Gastrocnemius medialis (tissue), 4 donors: ENCODE measurements around the gene OBSCN. TPM values are rescaled to one million over a fixed set of nuclear protein-coding genes. Genes with fewer than 3 reads are reported as not detected.

Experiments
- ATAC-seq, 2 donors: fragments of 150-250 bp; one replicate each; pipeline ENCODE4 v1.9.1; 2016
- DNase-seq, 2 donors: peaks; one replicate each; pipeline ENCODE4 v3.0.0-alpha.2; 2019
- H3K27ac ChIP-seq, 4 donors: fragments of 200-600 bp; sonication (generic); 1 replicate in 1 of 4; 2 replicates in 3 of 4; pipeline ENCODE4 v1.5.1; 2016 to 2018; ENCODE audit warnings: mild to moderate bottlenecking in 2 of 4, moderate library complexity in 1 of 4
- H3K27me3 ChIP-seq, 3 donors: fragments of 200-600 bp; sonication (generic) in 2 of 3; 1 replicate in 1 of 3; 2 replicates in 2 of 3; pipeline versions ENCODE4 v1.5.1 to v1.6.0; 2016 to 2019; ENCODE audit warnings: mild to moderate bottlenecking in 1 of 3, moderate library complexity in 1 of 3
- H3K36me3 ChIP-seq, 2 donors: fragments of 200-600 bp; sonication (generic) in 1 of 2; one replicate each; pipeline ENCODE4 v1.5.1; 2017 to 2018
- H3K4me1 ChIP-seq, 2 donors: fragments of 200-600 bp; sonication (generic) in 1 of 2; one replicate each; pipeline ENCODE4 v1.5.1; 2016 to 2017; ENCODE audit warnings: mild to moderate bottlenecking in 2 of 2
- H3K4me3 ChIP-seq, 4 donors: fragments of 200-600 bp; sonication (generic) in 3 of 4; 1 replicate in 1 of 4; 2 replicates in 3 of 4; pipeline ENCODE4 v1.5.1; 2016 to 2019; ENCODE audit warnings: mild to moderate bottlenecking in 2 of 4
- H3K9me3 ChIP-seq, 3 donors: fragments of 200-600 bp; sonication (generic) in 2 of 3; 1 replicate in 1 of 3; 2 replicates in 2 of 3; pipeline ENCODE4 v1.5.1; 2016 to 2019
- CTCF ChIP-seq, 5 experiments: fragments of 450-650 bp in 3 of 5; fragments of 200-600 bp in 2 of 5; sonication (generic) in 2 of 5; IDR thresholded peaks in 4 of 5; conservative IDR thresholded peaks in 1 of 5; 1 replicate in 4 of 5; 2 replicates in 1 of 5; pipeline ENCODE4 v1.5.1; 2016 to 2019; ENCODE audit warnings: antibody characterized with exemption in 5 of 5, mild to moderate bottlenecking in 3 of 5, moderate library complexity in 3 of 5
- POLR2A ChIP-seq, 2 donors: fragments of 450-650 bp; IDR thresholded peaks; one replicate each; pipeline ENCODE4 v1.6.1; 2017; ENCODE audit warnings: antibody characterized with exemption in 2 of 2, mild to moderate bottlenecking in 2 of 2, moderate library complexity in 2 of 2
- in situ Hi-C, 4 donors: fragments of 200-750 bp; cut with MboI; loops; one replicate each; pipeline versions ENCODE4 v1.15.0 to v1.8.0; 2017; ENCODE audit warnings: low sequenced_read_pairs in 4 of 4
- intact Hi-C: fragments of 100-400 bp; cut with DNase I; formaldehyde crosslinking; loops from one replicate; pipeline ENCODE4 v1.15.1; 2023; ENCODE audit warnings: low total_unique reads
- total RNA-seq, 4 donors: library from RNA; depleted of rRNA; stranded (reverse); fragments of >200 nt; gene quantifications; one replicate each; pipeline versions ENCODE4 v1.1.0 to v1.2.3, GENCODE V29; 2016

OBSCN gene
- total RNA-seq, 4 donors from 2014 or later: 798 to 1,571 (median 1,162) TPM

DNA sequence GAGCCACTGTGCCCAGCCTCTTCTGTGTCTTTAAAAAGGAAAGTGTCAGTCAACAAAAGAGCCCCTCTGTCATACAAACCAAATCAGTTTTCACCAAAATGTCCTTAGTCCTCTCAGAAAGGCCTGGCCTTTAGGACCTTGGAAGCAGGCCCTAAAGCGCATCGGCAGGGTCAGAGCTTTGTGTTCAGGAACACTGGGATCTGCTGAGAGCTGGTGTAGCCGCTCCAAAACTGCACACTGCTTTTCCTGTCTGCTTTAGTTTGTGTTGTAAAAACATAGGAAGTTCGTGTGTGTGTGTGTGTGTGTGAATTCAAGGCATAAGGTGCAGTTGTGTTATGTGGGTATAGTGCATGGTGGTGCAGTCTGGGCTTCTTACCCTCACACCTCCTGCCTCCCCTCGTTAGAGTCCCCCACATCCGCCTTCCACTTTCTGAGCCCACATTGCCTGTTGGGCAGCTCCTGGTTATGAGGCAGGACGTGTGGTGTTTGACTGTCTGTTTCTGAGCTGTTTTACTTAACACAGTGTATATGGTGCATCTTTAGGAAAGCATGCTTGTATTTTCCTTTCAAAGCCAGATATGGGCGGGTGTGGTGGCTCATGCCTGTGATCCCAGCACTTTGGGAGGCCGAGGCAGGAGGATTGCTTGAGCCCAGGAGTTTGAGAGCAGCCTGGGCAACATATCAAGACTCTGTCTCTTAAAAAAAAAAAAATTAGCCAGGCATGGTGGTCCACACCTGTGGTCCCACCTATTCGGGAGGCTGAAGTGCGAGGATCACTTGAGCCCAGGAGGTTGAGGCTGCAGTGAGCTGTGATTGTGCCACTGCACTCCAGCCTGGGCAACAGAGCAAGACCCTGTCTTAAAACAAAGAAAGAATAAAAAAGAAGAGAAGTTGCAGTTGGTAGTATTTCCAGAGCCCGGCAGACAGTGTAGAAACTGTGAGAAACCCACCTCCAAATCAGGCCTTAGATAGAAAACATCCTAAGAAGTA is 29.8 kb upstream of the OBSCN start:
- H3K4me1 ChIP-seq: peaks cover 13% of the 10 kb centered on the region in 2 donors
- no peak for TF ChIP-seq POLR2A (IDR thresholded peaks at IDR 0.05)
- no peak for TF ChIP-seq CTCF (IDR thresholded peaks at IDR 0.05 in 4 of 5, conservative IDR thresholded peaks at IDR 0.05 in 1 of 5)
- peak overlapping the region in 2 of 4 donors; percentile 25 to 46 for H3K27ac ChIP-seq
- in situ Hi-C loops (no loop called here), intact Hi-C loops (no loop called here)
- H3K9me3 ChIP-seq: no peaks in the 10 kb centered on the region
- H3K36me3 ChIP-seq: peaks cover 0 to 10% of the 10 kb centered on the region in 2 donors
- DNase-seq (no peak), ATAC-seq (no peak)
- H3K27me3 ChIP-seq: no peaks in the 10 kb centered on the region
- no peak overlapping the region for H3K4me3 ChIP-seq

DNA sequence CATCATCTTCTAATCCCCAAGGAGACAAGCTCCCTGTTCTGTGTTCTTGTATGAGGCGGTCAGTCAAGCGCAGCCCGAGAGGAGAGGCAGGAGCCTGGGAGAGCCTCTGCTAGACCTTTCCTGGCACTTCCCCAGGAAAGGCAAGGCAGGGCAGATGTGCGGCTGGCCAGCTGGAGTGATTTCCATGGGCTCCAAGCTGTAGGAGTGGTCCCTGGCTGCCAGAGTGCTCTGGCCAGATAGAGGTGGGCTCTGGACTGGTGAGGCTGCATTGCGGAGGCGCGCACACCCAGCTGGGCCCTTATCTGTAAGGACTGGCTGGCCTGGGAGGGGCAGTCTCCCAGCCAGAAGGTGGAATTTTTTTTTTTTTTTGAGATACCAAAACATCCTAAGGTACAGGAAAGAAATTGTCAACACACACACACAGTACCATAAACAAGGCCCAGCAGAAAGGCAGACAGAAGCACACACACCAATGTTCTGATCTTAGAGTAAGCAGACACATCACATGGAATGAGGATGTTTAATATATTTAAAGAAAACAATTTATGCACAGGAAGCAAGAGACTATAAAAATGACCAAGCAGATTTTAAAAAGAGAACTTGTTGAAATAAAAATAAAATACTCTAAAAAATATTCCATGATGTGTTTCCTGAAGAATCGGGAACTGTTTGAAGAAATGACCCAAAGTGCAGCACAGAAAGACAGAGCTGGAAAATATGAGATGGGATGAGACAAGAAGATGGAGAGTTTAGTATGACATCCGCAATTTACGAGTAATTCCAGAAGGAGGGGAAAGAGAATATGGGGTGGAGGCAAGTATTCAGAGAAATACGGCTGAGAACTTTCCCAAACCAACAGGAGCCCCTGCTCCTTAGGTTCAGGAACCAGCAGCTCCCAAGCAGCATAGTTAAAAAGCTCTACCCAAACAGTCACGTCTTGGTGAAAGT is 28.8 kb upstream of the OBSCN start:
- ATAC-seq: no peak
- peaks cover 13% of the 10 kb centered on the region in 2 donors for H3K4me1 ChIP-seq
- TF ChIP-seq POLR2A (IDR thresholded peaks at IDR 0.05): no peak
- no peak for TF ChIP-seq CTCF (IDR thresholded peaks at IDR 0.05 in 4 of 5, conservative IDR thresholded peaks at IDR 0.05 in 1 of 5)
- H3K4me3 ChIP-seq: no peak overlapping the region
- in situ Hi-C loops: no loop called here
- no peaks in the 10 kb centered on the region for H3K9me3 ChIP-seq
- intact Hi-C loops: no loop called here
- H3K36me3 ChIP-seq: peaks cover 0 to 10% of the 10 kb centered on the region in 2 donors
- H3K27me3 ChIP-seq: no peaks in the 10 kb centered on the region
- DNase-seq: no peak
- H3K27ac ChIP-seq: peak overlapping the region in 3 of 4 donors; percentile 19 to 46 (median 25)

- in situ Hi-C loops: no loop called here
- DNase-seq (no peak), ATAC-seq (no peak)
- H3K4me1 ChIP-seq: peaks cover 13% of the 10 kb centered on the region in 2 donors
- H3K9me3 ChIP-seq: no peaks in the 10 kb centered on the region
- H3K27me3 ChIP-seq: no peaks in the 10 kb centered on the region
- no peak for TF ChIP-seq POLR2A (IDR thresholded peaks at IDR 0.05)
- peak in 1 of 5 experiments; percentile 32 for TF ChIP-seq CTCF (IDR thresholded peaks at IDR 0.05 in 4 of 5, conservative IDR thresholded peaks at IDR 0.05 in 1 of 5)
- H3K4me3 ChIP-seq: no peak overlapping the region
- H3K27ac ChIP-seq: peak overlapping the region; percentile 61 to 69 (median 66)
- H3K36me3 ChIP-seq: peaks cover 0 to 2% of the 10 kb centered on the region in 2 donors
- intact Hi-C loops: loop anchor here (5.0 kb wide), 1 partner anchor 48 kb away; no protein-coding TSS in a partner anchor
These were observed 27.4 kb upstream of the OBSCN start for GRCh38 chr1:228180271-228180958.
